HEK293T (cell line): ENCODE measurements around the gene NCOA7.
A peak's percentile ranks its signal among the peaks of the same experiment; 100 is the strongest.
"Not testable (repeated sequence)": the region's sequence is repeated elsewhere in the genome, so short reads cannot be mapped to it uniquely, and the experiment has no call there.

Source experiments
- CTCF ChIA-PET: fragments of 350-600 bp; formaldehyde crosslinking; extraction: SDS; loops from one replicate; lab custom pipeline; 2021; ENCODE audit warnings: antibody characterized with exemption, inconsistent platforms; lab: Yijun Ruan, JAX
- POLR2A ChIA-PET: fragments of 350-600 bp; formaldehyde crosslinking; extraction: SDS; loops from one replicate; lab custom pipeline; 2020; ENCODE audit warnings: antibody characterized with exemption, inconsistent platforms; lab: Yijun Ruan, JAX
- DNase-seq: peaks from one replicate; pipeline ENCODE4 v3.0.0; 2012; ENCODE audit warnings: mixed read lengths; ENCODE audit errors: extremely low spot score
- ARNT ChIP-seq: fragments of 450-650 bp; IDR thresholded peaks from 2 replicates; pipeline ENCODE4 v1.6.1; 2017; ENCODE audit warnings: mild to moderate bottlenecking
- BHLHE40 ChIP-seq: fragments of 450-650 bp; IDR thresholded peaks from 2 replicates; pipeline ENCODE4 v1.6.1; 2016; ENCODE audit warnings: mild to moderate bottlenecking, moderate library complexity, borderline replicate concordance
- CTBP1 ChIP-seq: fragments of 450-650 bp; IDR thresholded peaks from 2 replicates; pipeline ENCODE4 v1.6.1; 2016; ENCODE audit warnings: borderline replicate concordance
- ELF4 ChIP-seq: fragments of 450-650 bp; IDR thresholded peaks from 2 replicates; pipeline ENCODE4 v1.6.1; 2017; ENCODE audit warnings: antibody characterized with exemption
- FOXA1 ChIP-seq: fragments of 450-650 bp; IDR thresholded peaks from 2 replicates; pipeline ENCODE4 v1.6.1; 2016; ENCODE audit warnings: mild to moderate bottlenecking
- FOXK2 ChIP-seq: fragments of 450-650 bp; IDR thresholded peaks from 2 replicates; pipeline ENCODE4 v1.6.1; 2016; ENCODE audit warnings: mild to moderate bottlenecking
- FOXM1 ChIP-seq: fragments of 450-650 bp; IDR thresholded peaks from 2 replicates; pipeline ENCODE4 v1.6.1; 2017; ENCODE audit warnings: mild to moderate bottlenecking, borderline replicate concordance
- HDGF ChIP-seq: fragments of 450-650 bp; IDR thresholded peaks from 2 replicates; pipeline ENCODE4 v1.6.1; 2017; ENCODE audit warnings: antibody characterized with exemption, borderline replicate concordance
- L3MBTL2 ChIP-seq: fragments of 450-650 bp; conservative IDR thresholded peaks from 2 replicates; pipeline ENCODE4 v1.6.1; 2016; ENCODE audit warnings: mild to moderate bottlenecking
- LEF1 ChIP-seq: fragments of 450-650 bp; IDR thresholded peaks from 2 replicates; pipeline ENCODE4 v1.6.1; 2017; ENCODE audit warnings: mild to moderate bottlenecking, borderline replicate concordance
- NFRKB ChIP-seq: fragments of 450-650 bp; IDR thresholded peaks from 2 replicates; pipeline ENCODE4 v1.6.1; 2016; ENCODE audit warnings: mild to moderate bottlenecking, moderate library complexity
- SP1 ChIP-seq: fragments of 450-650 bp; IDR thresholded peaks from 2 replicates; pipeline ENCODE4 v1.6.1; 2017
- SUZ12 ChIP-seq: fragments of 450-650 bp; IDR thresholded peaks from 2 replicates; pipeline ENCODE4 v1.6.1; 2016; ENCODE audit warnings: mild to moderate bottlenecking
- TARDBP ChIP-seq: fragments of 450-650 bp; IDR thresholded peaks from 2 replicates; pipeline ENCODE4 v1.6.1; 2016
- ZNF384 ChIP-seq: fragments of 450-650 bp; IDR thresholded peaks from 2 replicates; pipeline ENCODE4 v1.6.1; 2016
- TF ChIP-seq, protein P1 (sequence below): fragments of 450-650 bp; IDR thresholded peaks from 2 replicates; pipeline ENCODE4 v1.6.1; 2016

The NCOA7 gene

DNA sequence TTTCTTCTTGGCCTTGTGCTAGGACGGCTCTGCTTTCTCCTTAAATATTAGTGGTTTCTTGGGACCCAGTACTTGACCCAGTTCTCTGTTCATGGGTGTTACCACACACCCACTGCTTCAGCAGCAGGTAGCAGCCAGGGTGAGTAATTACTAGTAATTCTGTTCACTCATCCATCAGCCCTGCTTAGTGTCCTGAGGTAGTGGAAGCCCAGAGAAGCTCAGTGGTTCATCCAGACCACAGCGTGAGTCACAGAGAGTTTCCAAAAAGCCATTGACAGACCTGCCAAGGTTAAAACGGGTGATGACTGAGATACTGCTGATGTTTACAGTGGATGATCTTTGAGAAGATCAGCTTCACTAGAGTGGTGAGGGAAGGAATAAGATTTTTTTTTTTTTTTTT, 114.1 kb downstream of the NCOA7 start:
- ChIA-PET POLR2A (interaction anchor here (1.4 kb wide), 1 partner anchor 51 kb away, joined by 3 read pairs; no protein-coding TSS in a partner anchor), CTCF (interaction anchor here (0.7 to 1.0 kb wide), 3 partner anchors 9 to 70 kb away, joined by 3 to 5 read pairs (median 4); partner anchors contain the start of gene HINT3)
- no peak for TF ChIP-seq FOXK2
- TF ChIP-seq L3MBTL2: no peak
- TF ChIP-seq, protein P1, sequence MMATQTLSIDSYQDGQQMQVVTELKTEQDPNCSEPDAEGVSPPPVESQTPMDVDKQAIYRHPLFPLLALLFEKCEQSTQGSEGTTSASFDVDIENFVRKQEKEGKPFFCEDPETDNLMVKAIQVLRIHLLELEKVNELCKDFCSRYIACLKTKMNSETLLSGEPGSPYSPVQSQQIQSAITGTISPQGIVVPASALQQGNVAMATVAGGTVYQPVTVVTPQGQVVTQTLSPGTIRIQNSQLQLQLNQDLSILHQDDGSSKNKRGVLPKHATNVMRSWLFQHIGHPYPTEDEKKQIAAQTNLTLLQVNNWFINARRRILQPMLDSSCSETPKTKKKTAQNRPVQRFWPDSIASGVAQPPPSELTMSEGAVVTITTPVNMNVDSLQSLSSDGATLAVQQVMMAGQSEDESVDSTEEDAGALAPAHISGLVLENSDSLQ: no peak
- TF ChIP-seq ELF4: no peak
- no peak for TF ChIP-seq HDGF
- no peak for TF ChIP-seq CTBP1
- no peak for TF ChIP-seq NFRKB
- TF ChIP-seq ZNF384: no peak
- no peak for TF ChIP-seq TARDBP
- TF ChIP-seq FOXA1: no peak
- no peak for TF ChIP-seq LEF1
- TF ChIP-seq BHLHE40: no peak
- TF ChIP-seq ARNT: no peak
- TF ChIP-seq FOXM1: no peak
- no peak for TF ChIP-seq SP1
- no peak for TF ChIP-seq SUZ12
- DNase-seq: no peak

DNA sequence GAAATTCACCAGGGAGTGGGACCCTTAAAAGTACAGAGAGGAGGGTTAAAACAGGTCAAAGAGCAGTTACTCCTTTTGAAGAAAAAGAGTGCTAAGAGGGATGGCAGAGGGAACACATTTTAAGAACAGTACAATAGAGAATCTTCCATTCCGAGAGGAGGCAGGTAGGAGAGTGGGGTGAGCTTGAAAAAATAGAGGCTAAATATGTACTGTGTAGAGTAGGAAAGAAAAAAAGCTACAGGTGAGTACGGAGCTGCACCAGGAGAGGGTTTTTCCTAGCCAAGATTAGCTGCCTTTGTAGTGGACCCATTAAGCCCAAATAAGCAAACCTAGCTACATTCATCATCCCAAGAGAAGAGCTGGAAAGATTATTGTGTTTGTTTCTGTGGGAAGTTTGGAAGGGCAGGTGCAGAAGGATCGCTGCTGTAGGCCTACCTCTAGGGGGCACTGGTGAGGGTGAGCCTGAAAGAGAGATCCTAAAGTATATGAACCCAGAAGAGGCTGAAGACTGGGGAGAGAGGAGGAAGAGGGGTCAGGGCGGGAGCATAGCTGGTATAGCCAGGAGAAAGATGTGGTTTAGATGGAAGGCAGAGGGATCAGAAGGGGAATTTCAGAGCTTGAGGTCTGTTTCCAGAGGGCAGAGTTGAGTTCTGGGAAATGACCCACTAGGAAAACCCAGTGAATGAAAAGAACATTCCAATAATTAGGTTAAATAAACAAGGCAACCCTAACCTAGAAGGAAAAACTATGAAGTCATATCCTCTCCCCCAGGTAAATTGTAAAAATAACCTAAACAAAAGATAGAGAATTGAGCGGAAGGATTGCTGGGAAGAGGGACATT, 115.6 kb downstream of the NCOA7 start:
- ChIA-PET CTCF (interaction anchor here (0.6 to 3.2 kb wide), 28 partner anchors 8 to 457 kb away, joined by 3 to 29 read pairs (median 4); partner anchors contain the start of genes HINT3 and NCOA7), POLR2A (interaction anchor here (0.8 to 1.3 kb wide), 3 partner anchors 45 to 80 kb away, joined by 4 to 13 read pairs (median 4); partner anchors contain the start of genes HINT3 and TRMT11)
- TF ChIP-seq TARDBP (no peak), L3MBTL2 (no peak), SP1 (no peak), CTBP1 (no peak), LEF1 (no peak), FOXM1 (no peak), HDGF (no peak), SUZ12 (no peak), FOXA1 (no peak), FOXK2 (no peak), ZNF384 (no peak), NFRKB (no peak), BHLHE40 (no peak), ELF4 (no peak), ARNT (no peak)
- TF ChIP-seq, protein P1: no peak
- peak; percentile 73 for DNase-seq

DNA sequence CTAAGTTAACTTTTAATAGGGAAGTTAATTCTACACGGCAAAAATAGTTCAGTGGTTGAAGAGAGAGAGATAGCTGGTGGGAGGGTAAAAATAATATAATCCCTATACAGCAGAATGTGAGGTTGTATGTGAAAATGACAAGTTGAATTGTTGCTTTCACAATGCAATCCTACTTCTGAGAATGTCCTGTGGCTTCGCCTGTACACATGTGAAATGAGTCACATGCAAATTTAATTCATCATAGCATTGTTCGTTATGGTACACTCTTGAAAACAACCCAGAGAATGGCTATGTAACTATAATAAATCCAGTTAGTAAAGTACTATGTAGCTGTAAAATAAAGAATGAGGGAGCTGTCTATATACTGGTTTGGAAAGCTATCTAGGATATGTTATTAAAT, 119.8 kb downstream of the NCOA7 start:
- ChIA-PET CTCF (interaction anchor here (0.9 to 2.1 kb wide), 4 partner anchors 46 to 1379 kb away, joined by 3 to 12 read pairs (median 5); partner anchors contain the start of gene HINT3), POLR2A (interaction anchor here (0.8 to 3.0 kb wide), 3 partner anchors 46 to 129 kb away, joined by 3 to 8 read pairs (median 3); partner anchors contain the start of gene HINT3)
- DNase-seq: no peak
- TF ChIP-seq ELF4 (no peak), HDGF (no peak), FOXA1 (no peak), L3MBTL2 (no peak), SP1 (no peak), ARNT (no peak), FOXM1 (no peak), LEF1 (no peak), BHLHE40 (no peak), SUZ12 (no peak), FOXK2 (no peak), CTBP1 (no peak), ZNF384 (no peak), TARDBP (no peak), NFRKB (no peak)
- TF ChIP-seq, protein P1: no peak

DNA sequence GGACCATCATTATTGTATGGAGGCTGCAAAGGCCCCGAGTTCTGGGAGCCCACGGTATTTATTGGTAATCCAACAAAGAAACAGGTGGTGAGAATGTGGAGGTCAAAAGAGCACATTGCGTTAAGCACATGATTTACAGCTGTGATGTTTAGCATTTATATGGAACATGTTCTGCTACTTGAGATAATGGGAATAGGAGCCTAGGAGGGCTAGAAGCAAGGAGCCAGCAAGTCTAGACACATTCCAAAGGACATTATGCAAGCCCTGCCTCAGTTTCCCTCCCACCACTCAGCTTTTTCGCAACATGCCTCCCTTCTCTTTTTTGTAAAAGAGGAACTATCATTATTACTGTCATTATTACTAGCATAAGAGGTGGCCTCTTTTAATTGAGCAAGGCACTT, 120.3 kb downstream of the NCOA7 start:
- TF ChIP-seq, protein P1: peak; percentile 62
- DNase-seq: not testable (repeated sequence)
- ChIA-PET CTCF (interaction anchor here (0.9 to 2.1 kb wide), 4 partner anchors 45 to 1378 kb away, joined by 3 to 12 read pairs (median 5); partner anchors contain the start of gene HINT3), POLR2A (interaction anchor here (0.7 to 3.0 kb wide), 3 partner anchors 45 to 129 kb away, joined by 3 to 8 read pairs (median 3); partner anchors contain the start of gene HINT3)

DNA sequence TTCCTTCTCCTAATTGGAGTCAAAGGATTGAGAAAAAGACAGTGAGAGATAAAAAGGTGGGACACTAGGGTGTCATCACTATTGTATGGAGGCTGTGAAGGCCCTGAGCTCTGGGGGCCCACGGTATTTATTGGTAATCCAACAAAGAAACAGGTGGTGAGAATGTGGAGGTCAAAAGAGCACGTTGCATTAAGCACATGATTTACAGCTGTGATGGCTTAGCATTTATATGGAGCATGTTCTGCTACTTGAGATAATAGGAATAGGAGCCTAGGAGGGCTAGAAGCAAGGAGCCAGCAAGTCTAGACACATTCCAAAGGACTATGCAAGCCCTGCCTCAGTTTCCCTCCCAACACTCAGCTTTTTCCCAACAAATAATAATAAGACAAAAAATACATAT, 121.7 kb downstream of the NCOA7 start:
- not testable (repeated sequence) for DNase-seq
- 0 out of 2 replicates have a peak, but pooled peaks have one; percentile 6 for TF ChIP-seq ARNT
- TF ChIP-seq, protein P1: 0 out of 2 replicates have a peak, but pooled peaks have one; percentile 32
- CTCF ChIA-PET: interaction anchor here (1.9 kb wide), 1 partner anchor 45 kb away, joined by 6 read pairs; no protein-coding TSS in a partner anchor
- POLR2A ChIA-PET: interaction anchor here (0.8 to 3.0 kb wide), 2 partner anchors 44 to 45 kb away, joined by 3 to 8 read pairs; partner anchors contain the start of gene HINT3
